CMK (cell line): ENCODE measurements around the gene HMCES.

Experiments used
- DNase-seq: peaks from one replicate; pipeline ENCODE4 v3.0.0-alpha.2; 2010; ENCODE audit warnings: low read depth

HMCES gene

GRCh38 chr3:129304146-129304961 is 25.7 kb downstream of the HMCES start:
- DNase-seq: no peak

- DNase-seq: no peak
These were observed 26.2 kb downstream of the HMCES start for GRCh38 chr3:129304962-129305222.

GRCh38 chr3:129305592-129306091 is 27.0 kb downstream of the HMCES start:
- no peak for DNase-seq

- DNase-seq: no peak
These were observed 30.0 kb downstream of the HMCES start for GRCh38 chr3:129308636-129309035.

GRCh38 chr3:129310111-129311011 is 31.7 kb downstream of the HMCES start:
- DNase-seq: no peak

- DNase-seq: no peak
These were observed 32.6 kb downstream of the HMCES start for GRCh38 chr3:129311054-129311902.

GRCh38 chr3:129312021-129312639 is 33.5 kb downstream of the HMCES start:
- DNase-seq: no peak

GRCh38 chr3:129312671-129313414 is 34.2 kb downstream of the HMCES start:
- DNase-seq: no peak

GRCh38 chr3:129313415-129313664 is 34.7 kb downstream of the HMCES start:
- DNase-seq: no peak

GRCh38 chr3:129313665-129314385 is 35.2 kb downstream of the HMCES start:
- peak; percentile 9 for DNase-seq

- DNase-seq: peak; percentile 40
These were observed 35.9 kb downstream of the HMCES start for GRCh38 chr3:129314386-129315222.

- DNase-seq: peak; percentile 20
These were observed 36.7 kb downstream of the HMCES start for GRCh38 chr3:129315223-129315997.

GRCh38 chr3:129315998-129316247 is 37.3 kb downstream of the HMCES start:
- DNase-seq: no peak

- peak; percentile 52 for DNase-seq
These were observed 37.8 kb downstream of the HMCES start for GRCh38 chr3:129316248-129317013.

GRCh38 chr3:129317014-129317771 is 38.5 kb downstream of the HMCES start:
- no peak for DNase-seq

- DNase-seq: no peak
These were observed 39.2 kb downstream of the HMCES start for GRCh38 chr3:129317848-129318247.

GRCh38 chr3:129318921-129319320 is 40.3 kb downstream of the HMCES start:
- DNase-seq: no peak

- DNase-seq: no peak
These were observed 41.6 kb downstream of the HMCES start for GRCh38 chr3:129320261-129320660.
